IPS-20b (cell line): ENCODE results near the gene LGR6.
"Not testable (repeated sequence)": the region's sequence is repeated elsewhere in the genome, so short reads cannot be mapped to it uniquely, and the experiment has no call there.

Experiments
- H3K27ac ChIP-seq: one replicate; pipeline ENCODE4 v1.5.1; 2013; ENCODE audit warnings: low read length
- H3K27me3 ChIP-seq: 2 replicates; pipeline ENCODE4 v1.6.1; 2013; ENCODE audit warnings: mild to moderate bottlenecking, low read length, inconsistent platforms; ENCODE audit not compliant: insufficient read depth
- H3K36me3 ChIP-seq: 2 replicates; pipeline ENCODE4 v1.6.1; 2013; ENCODE audit warnings: low read depth, mild to moderate bottlenecking, inconsistent platforms, low read length, moderate library complexity; ENCODE audit not compliant: insufficient read depth
- H3K4me1 ChIP-seq: 2 replicates; pipeline ENCODE4 v1.6.1; 2013; ENCODE audit warnings: mild to moderate bottlenecking, control low read depth, inconsistent platforms, low read length, moderate library complexity; ENCODE audit not compliant: insufficient read depth
- H3K4me3 ChIP-seq: 2 replicates; pipeline ENCODE4 v1.5.1; 2013; ENCODE audit warnings: mild to moderate bottlenecking, low read length, inconsistent platforms
- H3K9ac ChIP-seq: 2 replicates; pipeline ENCODE4 v1.6.1; 2013; ENCODE audit warnings: low read depth, mild to moderate bottlenecking, inconsistent platforms, low read length, moderate library complexity
- H3K9me3 ChIP-seq: 2 replicates; pipeline ENCODE4 v1.6.1; 2013; ENCODE audit warnings: mild to moderate bottlenecking, low read depth, low read length, inconsistent platforms; ENCODE audit not compliant: insufficient read depth

Gene LGR6

DNA sequence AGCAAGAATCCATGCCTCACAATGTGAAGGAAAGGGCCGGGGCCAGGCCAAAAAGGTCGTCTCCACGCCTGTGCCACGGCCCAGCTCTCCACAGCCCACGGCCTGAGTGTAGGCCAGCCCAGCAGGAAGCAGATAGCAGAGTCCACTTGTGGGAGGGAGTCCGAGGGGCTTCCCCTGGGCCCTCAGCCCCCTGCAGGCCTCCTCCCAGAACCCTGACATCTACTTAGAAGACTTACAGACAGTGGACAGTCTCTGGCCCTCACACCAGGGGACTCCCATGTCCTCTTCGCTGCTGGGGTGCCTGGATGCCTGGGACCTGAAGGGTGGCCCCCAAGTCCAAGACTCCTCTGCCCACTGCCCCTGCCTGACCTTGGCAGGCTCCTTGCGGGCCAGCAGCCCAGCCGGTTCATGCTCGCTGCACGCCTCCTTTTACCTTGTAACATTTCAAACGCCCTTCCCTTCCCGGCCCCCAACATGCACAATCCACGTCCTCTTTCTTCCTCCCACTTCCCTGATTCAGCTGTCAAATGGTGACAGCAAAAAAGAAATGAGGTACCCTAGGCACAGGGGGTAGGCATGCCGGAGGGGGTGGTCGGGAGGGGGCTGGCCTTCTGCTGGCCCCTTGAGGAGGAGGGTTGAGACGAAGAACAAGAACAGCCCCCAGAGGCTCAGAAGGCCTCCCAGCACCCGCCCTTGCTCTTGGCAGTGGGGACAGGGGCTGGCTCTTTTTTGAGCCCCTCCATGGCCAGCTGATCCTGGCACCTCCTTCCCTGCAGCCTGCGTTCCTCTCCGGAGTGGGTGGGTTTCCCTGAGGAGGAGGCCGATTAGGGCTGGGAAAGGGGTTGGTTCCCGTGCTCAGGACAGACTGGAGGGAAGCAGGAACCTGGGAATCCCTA lies 32.2 kb upstream of the LGR6 start:
- Histone ChIP-seq H3K27me3 (no peaks in the 10 kb centered on the region), H3K27ac (no peak overlapping the region), H3K4me1 (no peaks in the 10 kb centered on the region; the same call in 1 of the 2 replicates), H3K9ac (no peak overlapping the region), H3K4me3 (no peak overlapping the region), H3K36me3 (no peaks in the 10 kb centered on the region), H3K9me3 (no peaks in the 10 kb centered on the region)

- H3K9me3 ChIP-seq, result no peaks in the 10 kb centered on the region
- no peak overlapping the region for H3K4me3 ChIP-seq
- no peak overlapping the region for H3K9ac ChIP-seq
- no peak overlapping the region for H3K27ac ChIP-seq
- no peaks in the 10 kb centered on the region for H3K27me3 ChIP-seq
- no peaks in the 10 kb centered on the region; the same call in 1 of the 2 replicates for H3K4me1 ChIP-seq
- no peaks in the 10 kb centered on the region for H3K36me3 ChIP-seq
These were observed 31.6 kb upstream of the LGR6 start for GRCh38 chr1:202162047-202162417.

DNA sequence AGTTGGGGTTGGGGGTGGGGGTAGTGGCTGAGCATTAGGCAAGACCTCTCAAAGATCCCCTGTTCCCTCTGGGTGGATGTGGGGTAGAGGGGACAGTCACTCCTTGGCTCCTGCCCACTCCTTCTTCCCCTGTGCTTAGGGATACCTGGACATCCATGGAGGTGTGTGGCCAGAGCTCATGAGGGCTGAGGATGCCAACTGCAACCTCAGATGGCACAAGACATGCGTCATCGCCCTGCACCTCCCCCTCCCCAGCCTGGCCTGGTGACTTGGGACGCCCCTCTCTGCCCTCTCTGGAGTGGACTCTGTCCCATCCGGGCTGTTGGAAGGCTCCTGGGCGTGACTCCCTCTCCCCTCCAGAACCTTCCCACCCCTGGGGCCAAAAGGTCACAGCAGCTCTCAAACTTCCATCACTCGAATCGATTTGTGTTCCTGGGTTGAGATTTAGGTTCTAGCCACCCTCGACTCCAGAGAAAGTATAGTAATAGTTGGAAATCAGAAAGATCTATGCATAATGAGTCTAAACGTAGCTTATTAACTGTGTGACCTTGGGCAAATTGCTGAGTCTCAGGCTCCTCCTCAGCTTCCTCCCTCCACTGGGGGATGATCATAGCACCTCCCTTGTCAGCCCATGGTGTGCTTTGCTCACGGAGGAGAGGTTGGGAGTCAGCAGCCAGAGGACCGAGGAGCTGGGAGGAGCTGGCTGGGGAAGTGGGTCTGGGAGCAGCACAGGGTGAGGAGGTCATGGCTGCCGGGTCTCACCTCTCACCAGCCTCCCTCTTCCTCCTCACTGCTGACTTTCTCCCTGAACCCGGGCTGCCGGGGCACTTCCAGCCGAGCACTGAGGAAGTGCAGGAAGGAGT lies 30.9 kb upstream of the LGR6 start:
- H3K4me1 ChIP-seq, result no peaks in the 10 kb centered on the region; the same call in 1 of the 2 replicates
- H3K9ac ChIP-seq, result no peak overlapping the region
- no peaks in the 10 kb centered on the region for H3K36me3 ChIP-seq
- H3K9me3 ChIP-seq, result no peaks in the 10 kb centered on the region
- no peaks in the 10 kb centered on the region for H3K27me3 ChIP-seq
- H3K4me3 ChIP-seq, result no peak overlapping the region
- H3K27ac ChIP-seq, result no peak overlapping the region

GRCh38 chr1:202163281-202164270 lies 30.0 kb upstream of the LGR6 start:
- Histone ChIP-seq H3K4me1 (no peaks in the 10 kb centered on the region; the same call in 1 of the 2 replicates), H3K27me3 (no peaks in the 10 kb centered on the region), H3K27ac (no peak overlapping the region), H3K9me3 (no peaks in the 10 kb centered on the region), H3K4me3 (no peak overlapping the region), H3K9ac (no peak overlapping the region), H3K36me3 (no peaks in the 10 kb centered on the region)

DNA sequence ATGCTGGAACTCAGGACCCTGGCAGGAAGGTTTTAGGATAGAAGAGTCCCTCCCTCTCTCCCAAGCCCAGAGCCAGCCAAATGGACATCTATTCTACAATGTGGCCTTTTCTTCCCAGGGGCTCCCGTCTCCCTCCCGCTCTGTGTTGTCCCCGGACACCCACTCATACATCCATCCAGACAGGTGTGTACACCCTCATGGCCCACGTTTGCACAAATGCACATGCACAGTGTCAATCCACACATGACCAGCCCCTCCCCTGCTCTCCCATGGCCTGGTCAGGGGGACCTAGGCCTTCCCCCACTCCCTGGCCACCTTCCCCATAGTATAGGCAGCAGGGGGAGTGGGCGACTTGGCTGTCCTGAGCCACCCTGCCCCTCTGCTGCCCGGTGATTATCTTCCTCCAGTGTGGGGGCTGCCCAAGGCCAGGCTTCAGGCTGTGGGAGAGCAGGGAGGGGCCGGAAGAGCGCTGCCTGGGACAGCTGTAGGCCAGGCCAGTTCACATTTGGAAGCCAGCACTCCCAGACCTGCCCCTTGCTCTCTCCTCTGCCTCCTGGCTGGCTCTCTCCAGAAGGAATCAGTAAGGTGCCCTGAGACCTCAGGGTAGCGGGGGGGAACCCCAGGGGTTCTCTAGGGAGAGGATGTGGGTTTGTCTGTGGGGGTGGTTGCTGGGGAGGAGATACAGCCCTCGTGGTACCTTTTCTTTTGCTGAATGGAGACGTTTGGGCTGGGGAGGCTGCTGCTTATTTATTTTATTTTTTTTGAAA lies 29.1 kb upstream of the LGR6 start:
- H3K9ac ChIP-seq, result no peak overlapping the region
- no peak overlapping the region for H3K27ac ChIP-seq
- no peaks in the 10 kb centered on the region for H3K27me3 ChIP-seq
- H3K4me3 ChIP-seq, result no peak overlapping the region
- no peaks in the 10 kb centered on the region; the same call in 1 of the 2 replicates for H3K4me1 ChIP-seq
- H3K36me3 ChIP-seq, result no peaks in the 10 kb centered on the region
- H3K9me3 ChIP-seq, result no peaks in the 10 kb centered on the region

- no peak overlapping the region for H3K4me3 ChIP-seq
- H3K9me3 ChIP-seq, result no peaks in the 10 kb centered on the region
- no peaks in the 10 kb centered on the region; the same call in 1 of the 2 replicates for H3K4me1 ChIP-seq
These were observed 28.2 kb upstream of the LGR6 start for GRCh38 chr1:202165267-202165941.

GRCh38 chr1:202165942-202166843 lies 27.4 kb upstream of the LGR6 start:
- H3K4me1 ChIP-seq, result no peaks in the 10 kb centered on the region; the same call in 1 of the 2 replicates
- no peaks in the 10 kb centered on the region for H3K27me3 ChIP-seq
- no peak overlapping the region for H3K4me3 ChIP-seq
- H3K36me3 ChIP-seq, result no peaks in the 10 kb centered on the region
- no peaks in the 10 kb centered on the region for H3K9me3 ChIP-seq
- H3K27ac ChIP-seq, result no peak overlapping the region
- H3K9ac ChIP-seq, result no peak overlapping the region

More at GRCh38 chr1:202165267-202165941, 28.2 kb upstream of the LGR6 start:
- Histone ChIP-seq H3K36me3 (no peaks in the 10 kb centered on the region), H3K9ac (no peak overlapping the region), H3K27me3 (no peaks in the 10 kb centered on the region), H3K27ac (no peak overlapping the region)

- H3K4me1 ChIP-seq, H3K9ac ChIP-seq, H3K36me3 ChIP-seq, H3K27me3 ChIP-seq, H3K9me3 ChIP-seq, H3K27ac ChIP-seq, H3K4me3 ChIP-seq: not testable (repeated sequence)
These were observed 26.5 kb upstream of the LGR6 start for GRCh38 chr1:202167054-202167453.

DNA sequence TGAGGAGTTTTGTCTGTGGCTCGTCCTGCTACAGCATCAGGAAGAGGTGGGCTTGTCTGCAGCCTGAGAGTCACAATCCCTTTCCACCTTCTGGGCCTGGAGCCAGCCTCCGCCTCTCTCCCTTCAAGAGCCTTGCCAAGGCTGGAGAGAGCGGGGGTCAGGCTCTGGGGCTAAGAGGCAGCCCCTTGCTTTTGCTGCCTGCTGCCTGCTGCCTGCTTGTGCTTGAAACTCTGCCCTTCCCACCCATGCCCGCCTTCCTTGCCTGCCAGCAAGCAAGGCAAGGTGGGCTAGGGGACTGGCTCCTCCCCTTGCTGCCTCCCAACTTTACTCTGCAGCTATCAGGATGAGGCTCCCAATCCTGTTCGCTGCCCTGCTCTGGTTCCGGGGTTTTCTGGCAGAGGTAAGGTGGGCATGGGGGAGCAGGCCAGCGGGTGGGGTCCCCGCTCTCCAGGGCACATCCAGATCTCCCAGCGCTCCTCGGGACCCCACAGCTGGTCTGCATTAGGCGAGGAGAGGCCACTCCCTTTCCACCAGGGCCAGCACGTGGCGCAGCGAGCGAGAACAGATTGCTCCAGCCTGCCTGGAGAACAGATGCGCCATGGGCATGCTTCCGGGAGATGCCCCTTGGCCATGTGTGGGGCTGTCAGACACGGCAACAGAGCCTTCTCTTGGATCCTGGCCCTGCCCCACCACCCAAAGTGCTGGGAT lies 25.7 kb upstream of the LGR6 start:
- H3K27me3 ChIP-seq, result no peaks in the 10 kb centered on the region

More for the DNA sequence above, 25.7 kb upstream of the LGR6 start:
- H3K9me3 ChIP-seq, result no peaks in the 10 kb centered on the region
- no peaks in the 10 kb centered on the region for H3K36me3 ChIP-seq
- H3K4me3 ChIP-seq, result no peak overlapping the region
- H3K4me1 ChIP-seq, result no peaks in the 10 kb centered on the region; the same call in 1 of the 2 replicates
- no peak overlapping the region for H3K27ac ChIP-seq
- H3K9ac ChIP-seq, result no peak overlapping the region
